Effector memory CD8-positive, alpha-beta T cell (primary cell): ENCODE measurements around the gene WDR41.

Experiments
- ATAC-seq: fragments of 150-1000 bp; cut with Tn5 transposase; replicated peaks from 2 replicates; pipeline ENCODE4 v1.10.0; 2021; ENCODE audit warnings: mild to moderate bottlenecking, moderate library complexity
- DNase-seq, 3 experiments: peaks; one replicate each; pipeline ENCODE4 v3.0.0; 2021
- H3K27ac Mint-ChIP-seq, 2 donors: one replicate each; pipeline ENCODE4 v1.8.0; 2022; ENCODE audit warnings: mild to moderate bottlenecking in 2 of 2, mixed read lengths in 2 of 2, moderate library complexity in 2 of 2
- H3K27me3 Mint-ChIP-seq, 2 donors: one replicate each; pipeline ENCODE4 v1.8.0; 2022; ENCODE audit warnings: mixed read lengths in 2 of 2
- H3K36me3 Mint-ChIP-seq: one replicate; pipeline ENCODE4 v1.8.0; 2022; ENCODE audit warnings: mild to moderate bottlenecking, moderate library complexity, mixed read lengths; ENCODE audit not compliant: insufficient read depth
- H3K4me1 Mint-ChIP-seq, 2 donors: one replicate each; pipeline ENCODE4 v1.8.0; 2022; ENCODE audit warnings: low read depth in 2 of 2, mixed read lengths in 2 of 2
- H3K4me3 Mint-ChIP-seq, 2 donors: one replicate each; pipeline ENCODE4 v1.8.0; 2022; ENCODE audit warnings: mild to moderate bottlenecking in 2 of 2, mixed read lengths in 2 of 2, moderate library complexity in 2 of 2
- H3K9me3 Mint-ChIP-seq, 2 donors: one replicate each; pipeline ENCODE4 v1.8.0; 2022; ENCODE audit warnings: mixed read lengths in 2 of 2

WDR41 gene

DNA sequence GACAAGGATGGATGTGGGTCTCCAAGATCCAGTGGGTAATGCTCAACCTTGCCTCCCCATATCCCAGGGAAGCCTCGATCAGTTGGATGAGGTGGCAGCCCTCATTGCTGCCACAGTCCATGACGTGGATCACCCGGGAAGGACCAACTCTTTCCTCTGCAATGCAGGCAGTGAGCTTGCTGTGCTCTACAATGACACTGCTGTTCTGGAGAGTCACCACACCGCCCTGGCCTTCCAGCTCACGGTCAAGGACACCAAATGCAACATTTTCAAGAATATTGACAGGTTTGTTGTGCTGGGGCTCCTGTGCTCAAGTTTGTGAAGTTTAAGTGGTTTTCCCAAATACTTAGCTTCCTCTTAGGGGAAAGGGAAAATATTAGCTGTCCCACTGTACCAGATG is 74.0 kb downstream of the WDR41 start:
- Mint-ChIP-seq H3K4me3 (no peak overlapping the region), H3K9me3 (no peaks in the 10 kb centered on the region), H3K36me3 (no peaks in the 10 kb centered on the region), H3K27me3 (peaks cover 22 to 32% of the 10 kb centered on the region in 2 donors), H3K27ac (no peak overlapping the region), H3K4me1 (no peaks in the 10 kb centered on the region)
- ATAC-seq, result no peak
- DNase-seq, result no peak

- no peak overlapping the region for H3K4me3 Mint-ChIP-seq
- no peaks in the 10 kb centered on the region for H3K9me3 Mint-ChIP-seq
- DNase-seq (no peak), ATAC-seq (no peak)
- H3K27ac Mint-ChIP-seq, result no peak overlapping the region
- peaks cover 26 to 33% of the 10 kb centered on the region in 2 donors for H3K27me3 Mint-ChIP-seq
- no peaks in the 10 kb centered on the region for H3K4me1 Mint-ChIP-seq
- no peaks in the 10 kb centered on the region for H3K36me3 Mint-ChIP-seq
Observed at GRCh38 chr5:77413049-77413448, 79.1 kb downstream of the WDR41 start.

- ATAC-seq, result no peak
- Mint-ChIP-seq H3K27ac (no peak overlapping the region), H3K4me1 (no peaks in the 10 kb centered on the region), H3K9me3 (no peaks in the 10 kb centered on the region), H3K4me3 (no peak overlapping the region), H3K36me3 (no peaks in the 10 kb centered on the region), H3K27me3 (peaks cover 26 to 30% of the 10 kb centered on the region in 2 donors)
- DNase-seq, result no peak
Observed at GRCh38 chr5:77409870-77410621, 82.1 kb downstream of the WDR41 start.

DNA sequence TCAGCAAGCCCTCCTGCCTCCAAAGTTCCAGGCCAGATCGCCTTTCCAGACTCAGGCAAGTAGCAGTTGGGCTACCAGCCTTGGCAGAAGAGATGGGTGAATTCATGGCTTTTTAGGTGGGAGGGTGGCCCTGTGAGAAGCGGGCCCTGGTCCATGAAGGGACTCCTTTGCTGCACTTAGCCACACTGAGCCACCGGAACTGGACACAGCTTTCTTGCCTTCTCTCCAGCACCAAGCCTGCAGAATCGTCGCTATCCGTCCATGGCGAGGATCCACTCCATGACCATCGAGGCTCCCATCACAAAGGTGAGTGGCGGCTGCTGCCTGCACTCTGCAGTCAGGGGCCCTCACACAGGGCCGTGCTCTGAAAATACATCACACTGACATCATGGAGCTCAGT is 85.0 kb downstream of the WDR41 start:
- H3K27me3 Mint-ChIP-seq, result peaks cover 28 to 32% of the 10 kb centered on the region in 2 donors
- DNase-seq, result no peak
- H3K4me1 Mint-ChIP-seq, result no peaks in the 10 kb centered on the region
- H3K27ac Mint-ChIP-seq, result no peak overlapping the region
- no peaks in the 10 kb centered on the region for H3K36me3 Mint-ChIP-seq
- no peak overlapping the region for H3K4me3 Mint-ChIP-seq
- ATAC-seq, result no peak
- no peaks in the 10 kb centered on the region for H3K9me3 Mint-ChIP-seq

GRCh38 chr5:77402796-77403195 is 89.3 kb downstream of the WDR41 start:
- H3K36me3 Mint-ChIP-seq, result no peaks in the 10 kb centered on the region
- H3K27ac Mint-ChIP-seq, result no peak overlapping the region
- H3K9me3 Mint-ChIP-seq, result no peaks in the 10 kb centered on the region
- ATAC-seq, result no peak
- H3K27me3 Mint-ChIP-seq, result peaks cover 19 to 29% of the 10 kb centered on the region in 2 donors
- no peaks in the 10 kb centered on the region for H3K4me1 Mint-ChIP-seq
- H3K4me3 Mint-ChIP-seq, result no peak overlapping the region
- DNase-seq, result no peak

- Mint-ChIP-seq H3K27ac (no peak overlapping the region), H3K36me3 (no peaks in the 10 kb centered on the region), H3K9me3 (no peaks in the 10 kb centered on the region), H3K4me3 (no peak overlapping the region), H3K27me3 (peaks cover 8 to 13% of the 10 kb centered on the region in 2 donors), H3K4me1 (no peaks in the 10 kb centered on the region)
- DNase-seq, result no peak
- no peak for ATAC-seq
Observed at GRCh38 chr5:77400645-77401044, 91.5 kb downstream of the WDR41 start.

DNA sequence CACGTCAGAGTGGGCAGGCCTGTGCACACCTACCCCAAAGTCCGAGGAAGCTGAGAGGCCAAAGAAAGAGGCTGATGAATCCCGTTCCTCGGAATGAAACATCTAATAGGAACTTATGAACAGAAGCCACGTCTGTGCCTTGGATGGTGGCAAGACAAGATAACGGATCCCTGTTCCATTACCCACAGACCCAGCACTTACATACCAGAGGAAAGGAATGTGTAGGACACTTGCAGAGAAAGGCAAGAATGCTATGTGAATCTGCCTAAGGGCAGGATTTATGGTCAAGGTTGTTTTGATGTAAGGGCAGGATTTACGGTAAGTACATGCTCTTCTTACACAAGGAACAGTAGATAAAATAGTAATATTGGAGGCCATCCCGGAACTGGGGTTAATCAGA is 93.2 kb downstream of the WDR41 start:
- no peak overlapping the region for H3K4me3 Mint-ChIP-seq
- H3K27ac Mint-ChIP-seq, result no peak overlapping the region
- no peaks in the 10 kb centered on the region for H3K9me3 Mint-ChIP-seq
- DNase-seq, result no peak
- peaks cover 0 to 5% of the 10 kb centered on the region in 2 donors for H3K27me3 Mint-ChIP-seq
- H3K36me3 Mint-ChIP-seq, result no peaks in the 10 kb centered on the region
- no peaks in the 10 kb centered on the region for H3K4me1 Mint-ChIP-seq
- no peak for ATAC-seq

- no peak overlapping the region for H3K27ac Mint-ChIP-seq
- H3K9me3 Mint-ChIP-seq, result no peaks in the 10 kb centered on the region
- H3K4me3 Mint-ChIP-seq, result no peak overlapping the region
Observed at GRCh38 chr5:77398458-77398857, 93.7 kb downstream of the WDR41 start.

GRCh38 chr5:77397686-77398292 is 94.3 kb downstream of the WDR41 start:
- H3K9me3 Mint-ChIP-seq, result no peaks in the 10 kb centered on the region
- DNase-seq (no peak), ATAC-seq (no peak)
- H3K4me1 Mint-ChIP-seq, result no peaks in the 10 kb centered on the region
- H3K27ac Mint-ChIP-seq, result no peak overlapping the region
- peaks cover 0 to 5% of the 10 kb centered on the region in 2 donors for H3K27me3 Mint-ChIP-seq
- no peaks in the 10 kb centered on the region for H3K36me3 Mint-ChIP-seq
- H3K4me3 Mint-ChIP-seq, result no peak overlapping the region

More at GRCh38 chr5:77398458-77398857, 93.7 kb downstream of the WDR41 start:
- Mint-ChIP-seq H3K27me3 (peaks cover 0 to 5% of the 10 kb centered on the region in 2 donors), H3K4me1 (no peaks in the 10 kb centered on the region), H3K36me3 (no peaks in the 10 kb centered on the region)
- ATAC-seq (no peak), DNase-seq (no peak)

DNA sequence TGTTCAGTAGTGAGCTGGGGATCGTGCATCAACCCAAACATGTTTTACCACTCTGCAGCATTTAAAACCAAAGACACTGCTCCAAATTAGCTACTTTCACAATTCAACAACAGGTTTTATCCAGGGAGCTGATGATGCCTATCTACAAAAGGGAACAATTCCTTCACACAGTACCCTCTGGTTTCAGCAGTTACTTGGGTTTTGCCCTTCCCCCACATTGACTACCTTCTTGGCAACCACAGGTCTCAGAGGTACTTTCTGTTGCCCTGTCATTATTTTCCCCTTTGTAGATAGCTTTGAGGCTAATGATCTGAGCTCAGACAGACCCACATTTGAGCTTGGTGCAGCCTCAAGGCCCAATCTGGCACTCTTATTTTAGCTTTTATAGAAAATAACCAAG is 96.1 kb downstream of the WDR41 start:
- no peaks in the 10 kb centered on the region for H3K36me3 Mint-ChIP-seq
- ATAC-seq (no peak), DNase-seq (no peak)
- H3K9me3 Mint-ChIP-seq, result no peaks in the 10 kb centered on the region
- H3K4me1 Mint-ChIP-seq, result no peaks in the 10 kb centered on the region
- H3K27me3 Mint-ChIP-seq, result peaks cover 6 to 17% of the 10 kb centered on the region in 2 donors
- no peak overlapping the region for H3K4me3 Mint-ChIP-seq
- no peak overlapping the region for H3K27ac Mint-ChIP-seq

DNA sequence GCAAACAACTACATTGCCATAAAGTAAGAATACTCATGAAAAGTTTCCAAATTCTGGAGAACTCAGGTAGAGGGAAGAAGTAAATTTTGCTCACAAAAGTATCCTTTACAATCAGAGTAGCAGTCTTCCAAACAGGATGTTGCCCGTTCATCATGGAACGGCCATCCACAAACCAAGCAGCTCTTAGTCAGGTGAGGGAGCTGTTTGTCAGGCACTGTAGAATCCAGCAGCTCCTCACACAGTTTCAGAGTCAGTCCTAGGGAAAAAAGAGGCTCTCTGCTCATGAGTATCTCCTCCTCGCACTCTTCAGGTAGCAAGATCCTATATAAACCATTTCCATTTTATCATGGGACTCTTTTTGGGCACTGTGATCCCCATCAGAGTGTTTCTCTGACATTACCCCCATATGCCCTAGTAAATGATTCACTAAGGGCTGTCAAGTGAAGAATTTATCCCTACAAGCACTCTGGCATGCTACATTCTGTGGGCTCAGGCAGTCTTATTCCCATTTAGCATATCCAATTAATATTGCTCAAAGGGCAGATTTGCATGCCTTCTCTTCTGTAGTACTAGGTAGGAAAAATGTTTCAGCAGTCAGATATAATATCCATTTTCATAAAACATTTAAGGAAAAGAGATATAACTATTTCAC is 97.9 kb downstream of the WDR41 start:
- H3K9me3 Mint-ChIP-seq, result no peaks in the 10 kb centered on the region
- no peak for DNase-seq
- peaks cover 15 to 31% of the 10 kb centered on the region in 2 donors for H3K27me3 Mint-ChIP-seq
- H3K4me1 Mint-ChIP-seq, result no peaks in the 10 kb centered on the region
- ATAC-seq, result no peak
- no peaks in the 10 kb centered on the region for H3K36me3 Mint-ChIP-seq
- H3K4me3 Mint-ChIP-seq, result no peak overlapping the region
- H3K27ac Mint-ChIP-seq, result no peak overlapping the region

DNA sequence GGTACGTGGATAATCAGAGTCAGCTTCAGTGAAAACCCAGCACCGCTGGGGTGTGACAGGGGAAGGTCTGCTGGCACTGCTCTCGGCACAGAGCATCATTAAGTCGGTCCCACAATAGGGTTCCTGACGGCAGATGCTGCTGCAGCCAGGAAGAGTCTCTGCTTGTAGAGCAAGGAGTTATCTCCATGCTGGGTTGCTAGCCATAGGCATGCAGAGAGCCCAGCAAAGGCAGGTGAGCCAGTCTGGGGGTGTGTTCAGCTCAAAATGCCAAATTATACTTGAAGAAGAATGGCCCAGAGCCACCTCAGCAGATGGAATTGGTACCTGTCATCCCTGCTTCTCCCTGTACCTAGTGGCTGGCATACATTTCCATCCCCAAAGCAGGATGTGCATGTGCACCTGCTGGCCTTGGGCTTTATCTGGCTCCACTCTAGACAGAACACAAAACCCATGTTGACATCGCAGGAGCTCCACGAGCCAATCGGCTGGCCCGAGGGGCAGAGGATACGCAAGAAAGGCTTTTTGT is 100.8 kb downstream of the WDR41 start:
- no peak overlapping the region for H3K27ac Mint-ChIP-seq
- ATAC-seq, result no peak
- DNase-seq, result no peak
- no peaks in the 10 kb centered on the region for H3K4me1 Mint-ChIP-seq
- no peaks in the 10 kb centered on the region for H3K9me3 Mint-ChIP-seq
- peaks cover 22 to 34% of the 10 kb centered on the region in 2 donors for H3K27me3 Mint-ChIP-seq
- no peaks in the 10 kb centered on the region for H3K36me3 Mint-ChIP-seq
- no peak overlapping the region for H3K4me3 Mint-ChIP-seq

DNA sequence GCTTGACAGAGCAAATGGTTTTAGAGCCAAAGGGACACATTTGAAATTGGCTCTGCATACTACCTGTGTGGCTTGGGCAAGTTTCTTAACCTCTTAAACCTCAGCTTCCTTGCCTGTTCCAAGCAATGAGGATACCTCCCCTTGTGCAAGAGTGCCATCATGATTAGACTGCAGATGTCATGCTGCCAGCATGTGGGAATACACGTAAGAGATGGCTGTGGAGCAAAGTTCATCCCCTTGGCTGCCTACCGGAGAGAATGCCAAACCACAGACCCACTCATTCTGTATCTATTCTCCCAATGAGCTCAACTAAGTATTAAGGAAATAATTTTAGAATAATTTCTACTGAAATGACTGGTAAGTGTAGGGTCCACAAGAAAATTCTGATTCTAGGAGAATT is 101.3 kb downstream of the WDR41 start:
- Mint-ChIP-seq H3K9me3 (no peaks in the 10 kb centered on the region), H3K4me3 (no peak overlapping the region), H3K27ac (no peak overlapping the region), H3K27me3 (peaks cover 22 to 34% of the 10 kb centered on the region in 2 donors), H3K36me3 (no peaks in the 10 kb centered on the region), H3K4me1 (no peaks in the 10 kb centered on the region)
- no peak for ATAC-seq
- no peak for DNase-seq

DNA sequence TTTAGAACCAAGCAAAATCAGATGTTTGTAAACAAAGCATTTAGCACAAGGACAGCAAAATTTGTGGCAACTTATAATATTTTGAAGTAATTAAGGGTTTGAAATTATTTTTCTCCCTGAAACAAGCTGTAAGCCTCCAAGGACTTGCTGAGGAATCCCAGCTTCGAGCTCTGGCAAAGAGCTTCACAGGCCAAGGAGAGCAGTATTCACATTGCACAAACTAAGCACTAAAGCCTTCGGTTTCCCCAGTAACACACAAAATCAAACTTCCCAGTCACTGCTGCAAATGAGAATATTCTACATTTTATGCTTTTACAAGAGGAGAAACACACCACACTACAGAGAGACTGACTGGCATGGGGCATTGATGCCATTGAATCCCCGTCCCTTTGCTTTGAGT is 101.9 kb downstream of the WDR41 start:
- no peaks in the 10 kb centered on the region for H3K36me3 Mint-ChIP-seq
- H3K27me3 Mint-ChIP-seq, result peaks cover 22 to 34% of the 10 kb centered on the region in 2 donors
- H3K4me3 Mint-ChIP-seq, result no peak overlapping the region
- ATAC-seq (no peak), DNase-seq (no peak)
- no peaks in the 10 kb centered on the region for H3K4me1 Mint-ChIP-seq
- no peak overlapping the region for H3K27ac Mint-ChIP-seq
- H3K9me3 Mint-ChIP-seq, result no peaks in the 10 kb centered on the region
